ENCODE results near the gene CCDC102A.
A peak's percentile ranks its signal among the peaks of the same experiment; 100 is the strongest.
"Not testable (repeated sequence)": the region's sequence is repeated elsewhere in the genome, so short reads cannot be mapped to it uniquely, and the experiment has no call there.

The CCDC102A gene

DNA sequence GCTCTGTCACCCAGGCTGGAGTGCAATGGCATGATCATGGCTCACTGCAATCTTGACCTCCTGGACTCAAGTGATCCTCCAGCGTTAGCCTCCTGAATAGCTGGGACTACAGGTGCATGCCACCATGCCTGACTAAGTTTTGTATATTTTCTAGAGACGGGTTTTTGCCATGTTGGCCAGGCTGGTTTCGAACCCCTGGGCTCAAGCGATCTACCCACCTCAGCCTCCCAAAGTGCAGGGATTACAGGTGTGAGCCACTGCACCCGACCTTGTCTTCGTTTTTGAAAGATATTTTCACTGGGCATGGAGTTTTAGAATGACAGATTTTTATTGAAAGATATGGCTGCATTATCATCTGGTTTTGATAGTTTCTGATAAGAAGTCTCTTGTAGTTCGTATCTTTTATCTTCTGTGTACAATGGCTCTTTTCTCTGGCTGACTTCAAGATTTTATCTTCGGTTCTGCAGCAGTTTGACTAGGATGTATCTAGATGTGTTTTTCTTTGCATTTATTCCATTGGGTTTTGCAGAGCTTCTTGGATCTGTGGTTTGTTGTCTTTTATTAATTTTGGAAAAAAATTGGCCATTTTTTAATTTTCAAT is 20.7 kb upstream of the CCDC102A start:
- no peak for DNase-seq (ENCODE audit: low spot score)
- TF ChIP-seq, protein P1, sequence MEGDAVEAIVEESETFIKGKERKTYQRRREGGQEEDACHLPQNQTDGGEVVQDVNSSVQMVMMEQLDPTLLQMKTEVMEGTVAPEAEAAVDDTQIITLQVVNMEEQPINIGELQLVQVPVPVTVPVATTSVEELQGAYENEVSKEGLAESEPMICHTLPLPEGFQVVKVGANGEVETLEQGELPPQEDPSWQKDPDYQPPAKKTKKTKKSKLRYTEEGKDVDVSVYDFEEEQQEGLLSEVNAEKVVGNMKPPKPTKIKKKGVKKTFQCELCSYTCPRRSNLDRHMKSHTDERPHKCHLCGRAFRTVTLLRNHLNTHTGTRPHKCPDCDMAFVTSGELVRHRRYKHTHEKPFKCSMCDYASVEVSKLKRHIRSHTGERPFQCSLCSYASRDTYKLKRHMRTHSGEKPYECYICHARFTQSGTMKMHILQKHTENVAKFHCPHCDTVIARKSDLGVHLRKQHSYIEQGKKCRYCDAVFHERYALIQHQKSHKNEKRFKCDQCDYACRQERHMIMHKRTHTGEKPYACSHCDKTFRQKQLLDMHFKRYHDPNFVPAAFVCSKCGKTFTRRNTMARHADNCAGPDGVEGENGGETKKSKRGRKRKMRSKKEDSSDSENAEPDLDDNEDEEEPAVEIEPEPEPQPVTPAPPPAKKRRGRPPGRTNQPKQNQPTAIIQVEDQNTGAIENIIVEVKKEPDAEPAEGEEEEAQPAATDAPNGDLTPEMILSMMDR (IDR thresholded peaks at IDR 0.05; ENCODE audit: extremely low read depth, missing control alignments) = no peak

DNA sequence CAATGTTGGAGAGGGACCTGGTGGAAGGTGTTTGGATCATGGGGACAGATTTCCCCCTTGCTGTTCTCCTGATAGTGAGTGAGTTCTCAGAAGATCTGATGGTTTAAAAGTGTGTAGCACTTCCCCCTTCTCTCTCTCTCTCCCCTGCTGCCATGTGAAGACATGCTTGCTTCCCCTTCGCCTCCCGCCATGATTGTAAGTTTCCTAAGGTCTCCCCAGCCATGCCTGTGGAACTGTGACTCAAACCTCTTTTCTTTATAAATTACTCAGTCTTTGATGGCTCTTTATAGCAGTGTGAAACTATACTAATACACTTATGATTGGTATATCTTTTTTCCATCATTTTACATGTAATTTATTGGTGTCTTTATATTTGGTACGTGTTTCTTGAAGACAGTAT is 19.5 kb upstream of the CCDC102A start:
- TF ChIP-seq, protein P1 (IDR thresholded peaks at IDR 0.05; ENCODE audit: extremely low read depth, missing control alignments) = no peak
- no peak for DNase-seq (ENCODE audit: low spot score)

DNA sequence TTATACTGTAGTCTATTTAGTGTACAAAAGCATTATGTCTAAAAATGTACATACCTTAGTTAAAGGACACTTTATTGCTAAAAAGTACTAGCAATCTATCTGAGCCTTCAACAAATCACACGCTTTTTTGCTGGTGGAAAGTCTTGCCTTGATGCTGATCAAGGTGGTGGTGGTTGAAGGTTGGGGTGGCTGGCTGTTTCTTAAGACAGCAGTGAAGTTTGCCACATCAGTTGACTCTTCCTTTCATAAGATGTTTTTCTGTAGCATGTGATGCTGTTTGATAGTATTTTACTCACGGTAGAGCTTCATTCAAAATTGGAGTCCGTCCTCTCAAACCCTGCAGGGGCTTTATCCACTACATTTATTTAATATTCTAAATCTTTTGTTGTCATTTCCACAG is 14.7 kb upstream of the CCDC102A start:
- no peak for DNase-seq (ENCODE audit: low spot score)
- TF ChIP-seq, protein P1 (IDR thresholded peaks at IDR 0.05; ENCODE audit: extremely low read depth, missing control alignments) = no peak

DNA sequence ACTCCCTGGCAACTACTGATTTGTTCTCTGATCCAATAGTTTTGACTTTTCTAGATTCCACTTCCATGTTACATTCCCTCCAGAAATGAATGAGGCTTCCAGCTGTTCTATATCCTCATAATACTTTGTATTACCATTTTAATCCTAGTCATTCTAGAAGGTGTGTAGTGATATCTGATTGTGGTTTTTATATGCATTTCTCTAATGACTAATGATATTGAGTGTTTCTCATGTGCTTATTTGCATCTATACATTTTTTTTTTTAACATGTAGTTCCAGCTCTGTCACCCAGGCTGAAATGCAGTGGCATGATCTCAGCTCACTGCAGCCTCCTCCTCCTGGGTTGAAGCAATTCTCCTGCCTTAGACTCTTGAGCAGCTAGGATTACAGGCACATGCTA is 13.4 kb upstream of the CCDC102A start:
- no peak for DNase-seq (ENCODE audit: low spot score)
- TF ChIP-seq, protein P1 (IDR thresholded peaks at IDR 0.05; ENCODE audit: extremely low read depth, missing control alignments) = no peak

DNA sequence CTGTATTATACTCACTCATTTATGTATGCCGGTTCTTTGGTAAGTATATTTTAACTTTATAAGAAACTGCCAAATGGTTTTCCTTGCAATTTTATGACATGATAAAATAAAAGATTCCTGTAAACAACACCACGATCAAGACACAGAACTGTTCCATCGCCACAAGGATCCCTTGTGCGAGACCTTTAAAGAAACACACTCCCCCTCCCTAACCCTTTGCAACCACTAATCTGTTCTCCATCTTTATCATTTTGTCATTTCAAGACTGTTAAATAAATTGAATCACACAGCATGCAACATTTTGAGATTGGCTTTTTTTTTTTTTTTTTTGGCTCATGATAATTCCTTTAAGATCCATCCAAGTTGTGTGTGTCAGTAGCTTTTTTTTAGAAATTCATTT is 12.0 kb upstream of the CCDC102A start:
- TF ChIP-seq, protein P1 (IDR thresholded peaks at IDR 0.05; ENCODE audit: extremely low read depth, missing control alignments) = no peak
- no peak for DNase-seq (ENCODE audit: low spot score)

DNA sequence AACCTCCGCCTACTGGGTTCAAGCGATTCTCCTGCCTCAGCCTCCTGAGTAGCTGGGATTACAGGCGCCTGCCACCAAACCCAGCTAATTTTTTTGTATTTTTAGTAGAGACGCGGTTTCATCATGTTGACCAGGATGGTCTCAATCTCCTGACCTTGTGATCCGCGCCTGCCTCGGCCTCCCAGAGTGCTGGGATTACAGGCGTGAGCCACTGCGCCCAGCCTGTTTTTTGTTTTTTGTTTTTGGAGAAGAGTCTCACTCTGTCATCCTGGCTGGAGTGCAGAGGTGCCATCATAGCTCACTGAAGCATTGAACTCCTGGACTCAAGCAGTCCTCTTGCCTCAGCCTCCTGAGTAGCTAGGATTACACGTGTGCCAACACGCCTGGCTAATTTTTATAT is 11.2 kb upstream of the CCDC102A start:
- not testable (repeated sequence) for DNase-seq (ENCODE audit: low spot score)

DNA sequence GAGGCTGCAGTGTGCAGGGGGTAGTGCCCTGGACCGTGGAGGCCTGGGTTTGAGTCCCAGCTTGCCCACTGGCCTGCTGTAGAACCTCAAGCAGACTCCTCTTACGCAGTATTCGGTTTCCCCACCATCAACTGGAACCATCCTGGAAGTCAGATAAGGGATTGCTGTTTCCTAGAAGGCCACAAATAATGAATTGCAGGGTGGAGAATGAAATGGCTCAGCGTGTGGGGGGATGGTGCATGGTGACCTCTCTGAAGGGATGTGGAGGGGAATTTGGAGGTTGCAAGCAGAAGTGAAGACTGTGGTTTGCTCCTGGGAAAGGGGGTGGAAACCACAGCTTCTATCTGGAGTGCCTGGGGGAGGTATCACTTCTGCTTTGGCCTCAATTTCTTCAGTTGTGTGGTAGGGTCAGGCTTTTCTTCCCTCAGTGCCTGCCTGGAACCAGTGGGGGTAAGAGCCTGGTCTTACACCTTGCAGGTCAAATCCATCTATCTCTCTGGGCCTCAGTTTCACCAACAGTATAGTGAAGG is 7.8 kb upstream of the CCDC102A start:
- TF ChIP-seq, protein P1 (IDR thresholded peaks at IDR 0.05; ENCODE audit: extremely low read depth, missing control alignments) = no peak
- DNase-seq (ENCODE audit: low spot score) = peak; percentile 68

DNA sequence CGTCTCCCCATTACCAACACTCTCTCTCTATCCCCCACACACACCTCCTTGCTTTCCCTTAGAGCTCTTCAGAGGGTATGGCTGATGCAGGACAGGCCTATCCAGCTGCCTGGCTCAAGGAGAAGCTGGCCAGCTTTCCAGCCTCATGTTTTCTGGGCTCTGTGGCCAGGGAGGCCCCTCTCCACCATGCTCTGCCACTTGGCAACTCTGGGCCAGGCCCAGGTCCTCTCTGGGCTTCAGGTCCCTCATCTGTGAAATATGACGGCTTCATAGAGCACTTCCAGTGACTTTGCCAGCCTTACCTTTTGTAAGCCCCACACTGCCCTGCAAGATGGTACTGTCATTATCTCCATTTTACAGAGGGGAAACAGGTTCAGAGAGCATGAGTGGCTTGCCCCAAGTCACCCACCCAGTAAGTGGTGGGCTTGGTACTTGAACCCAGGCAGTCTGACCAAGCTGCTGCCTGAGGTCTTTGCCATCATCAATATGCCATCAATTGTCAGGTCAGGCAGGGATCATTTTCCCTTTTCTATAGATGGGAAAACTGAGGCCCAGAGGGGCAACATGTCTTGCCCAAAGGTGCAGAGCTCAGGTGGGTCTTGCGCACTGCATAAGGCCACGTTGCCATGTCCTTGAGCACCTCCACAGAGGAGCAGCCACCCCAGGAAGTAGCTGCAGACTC is 5.5 kb upstream of the CCDC102A start:
- TF ChIP-seq, protein P1 (IDR thresholded peaks at IDR 0.05; ENCODE audit: extremely low read depth, missing control alignments) = no peak
- DNase-seq (ENCODE audit: low spot score) = no peak
